Rectal smooth muscle tissue (tissue), 1 donor: ENCODE measurements around the gene LRP1B.

Experiments
- H3K27ac ChIP-seq: one replicate; pipeline ENCODE4 v1.7.0; 2013; ENCODE audit warnings: low read depth, low read length, inconsistent platforms
- H3K27me3 ChIP-seq: one replicate; pipeline ENCODE4 v1.7.0; 2013; ENCODE audit warnings: low read length; ENCODE audit not compliant: control insufficient read depth, insufficient read depth
- H3K36me3 ChIP-seq: one replicate; pipeline ENCODE4 v1.7.0; 2013; ENCODE audit warnings: low read length; ENCODE audit not compliant: control insufficient read depth, insufficient read depth
- H3K4me1 ChIP-seq: one replicate; pipeline ENCODE4 v1.7.0; 2013; ENCODE audit warnings: low read length; ENCODE audit not compliant: control insufficient read depth, insufficient read depth
- H3K4me3 ChIP-seq: one replicate; pipeline ENCODE4 v1.7.0; 2013; ENCODE audit warnings: low read length
- H3K9ac ChIP-seq: one replicate; pipeline ENCODE4 v1.7.0; 2013; ENCODE audit warnings: low read length

LRP1B gene

GRCh38 chr2:141519906-141520305 is 610.9 kb downstream of the LRP1B start:
- Histone ChIP-seq H3K9ac (no peak overlapping the region), H3K27ac (no peak overlapping the region), H3K4me3 (no peak overlapping the region), H3K4me1 (no peaks in the 10 kb centered on the region), H3K36me3 (no peaks in the 10 kb centered on the region), H3K27me3 (no peaks in the 10 kb centered on the region)

- Histone ChIP-seq H3K4me1 (no peaks in the 10 kb centered on the region), H3K36me3 (no peaks in the 10 kb centered on the region), H3K9ac (no peak overlapping the region), H3K27ac (no peak overlapping the region), H3K27me3 (no peaks in the 10 kb centered on the region), H3K4me3 (no peak overlapping the region)
Measured at GRCh38 chr2:141517852-141518421, 612.9 kb downstream of the LRP1B start.

- Histone ChIP-seq H3K4me3 (no peak overlapping the region), H3K36me3 (no peaks in the 10 kb centered on the region), H3K27me3 (no peaks in the 10 kb centered on the region), H3K4me1 (no peaks in the 10 kb centered on the region), H3K27ac (no peak overlapping the region), H3K9ac (no peak overlapping the region)
Measured at GRCh38 chr2:141517180-141517851, 613.5 kb downstream of the LRP1B start.

GRCh38 chr2:141515931-141516330 is 614.9 kb downstream of the LRP1B start:
- no peaks in the 10 kb centered on the region for H3K27me3 ChIP-seq
- H3K4me3 ChIP-seq, result no peak overlapping the region
- H3K36me3 ChIP-seq, result no peaks in the 10 kb centered on the region
- no peak overlapping the region for H3K27ac ChIP-seq
- no peaks in the 10 kb centered on the region for H3K4me1 ChIP-seq
- H3K9ac ChIP-seq, result no peak overlapping the region

GRCh38 chr2:141513853-141514252 is 617.0 kb downstream of the LRP1B start:
- H3K27ac ChIP-seq, result no peak overlapping the region

GRCh38 chr2:141508806-141509595 is 621.8 kb downstream of the LRP1B start:
- Histone ChIP-seq H3K27ac (no peak overlapping the region), H3K27me3 (no peaks in the 10 kb centered on the region), H3K9ac (no peak overlapping the region), H3K36me3 (no peaks in the 10 kb centered on the region), H3K4me3 (no peak overlapping the region), H3K4me1 (no peaks in the 10 kb centered on the region)

More at GRCh38 chr2:141513853-141514252, 617.0 kb downstream of the LRP1B start:
- Histone ChIP-seq H3K36me3 (no peaks in the 10 kb centered on the region), H3K9ac (no peak overlapping the region), H3K27me3 (no peaks in the 10 kb centered on the region), H3K4me3 (no peak overlapping the region), H3K4me1 (no peaks in the 10 kb centered on the region)

GRCh38 chr2:141508086-141508752 is 622.6 kb downstream of the LRP1B start:
- no peak overlapping the region for H3K4me3 ChIP-seq
- H3K4me1 ChIP-seq, result no peaks in the 10 kb centered on the region
- no peaks in the 10 kb centered on the region for H3K27me3 ChIP-seq
- H3K36me3 ChIP-seq, result no peaks in the 10 kb centered on the region
- no peak overlapping the region for H3K9ac ChIP-seq
- H3K27ac ChIP-seq, result no peak overlapping the region

- Histone ChIP-seq H3K9ac (no peak overlapping the region), H3K27me3 (no peaks in the 10 kb centered on the region), H3K4me1 (no peaks in the 10 kb centered on the region), H3K36me3 (no peaks in the 10 kb centered on the region), H3K27ac (no peak overlapping the region), H3K4me3 (no peak overlapping the region)
Measured at GRCh38 chr2:141506135-141506534, 624.7 kb downstream of the LRP1B start.

- no peaks in the 10 kb centered on the region for H3K27me3 ChIP-seq
Measured at GRCh38 chr2:141501752-141502151, 629.1 kb downstream of the LRP1B start.

GRCh38 chr2:141499123-141499522 is 631.7 kb downstream of the LRP1B start:
- H3K27me3 ChIP-seq, result no peaks in the 10 kb centered on the region
- no peaks in the 10 kb centered on the region for H3K4me1 ChIP-seq
- no peaks in the 10 kb centered on the region for H3K36me3 ChIP-seq
- no peak overlapping the region for H3K9ac ChIP-seq
- H3K27ac ChIP-seq, result no peak overlapping the region
- H3K4me3 ChIP-seq, result no peak overlapping the region

More at GRCh38 chr2:141501752-141502151, 629.1 kb downstream of the LRP1B start:
- H3K36me3 ChIP-seq, result no peaks in the 10 kb centered on the region
- H3K4me3 ChIP-seq, result no peak overlapping the region
- no peak overlapping the region for H3K9ac ChIP-seq
- H3K27ac ChIP-seq, result no peak overlapping the region
- H3K4me1 ChIP-seq, result no peaks in the 10 kb centered on the region

GRCh38 chr2:141498561-141498960 is 632.3 kb downstream of the LRP1B start:
- no peak overlapping the region for H3K4me3 ChIP-seq
- no peaks in the 10 kb centered on the region for H3K27me3 ChIP-seq
- no peak overlapping the region for H3K9ac ChIP-seq
- no peaks in the 10 kb centered on the region for H3K4me1 ChIP-seq
- H3K27ac ChIP-seq, result no peak overlapping the region
- no peaks in the 10 kb centered on the region for H3K36me3 ChIP-seq

GRCh38 chr2:141497272-141497671 is 633.5 kb downstream of the LRP1B start:
- H3K36me3 ChIP-seq, result no peaks in the 10 kb centered on the region
- no peaks in the 10 kb centered on the region for H3K4me1 ChIP-seq
- no peak overlapping the region for H3K27ac ChIP-seq
- H3K27me3 ChIP-seq, result no peaks in the 10 kb centered on the region
- no peak overlapping the region for H3K9ac ChIP-seq
- H3K4me3 ChIP-seq, result no peak overlapping the region
